Urothelium cell line (cell line): ENCODE results near the gene SPATA2L.
A peak's percentile ranks its signal among the peaks of the same experiment; 100 is the strongest.
"Not testable (repeated sequence)": the region's sequence is repeated elsewhere in the genome, so short reads cannot be mapped to it uniquely, and the experiment has no call there.

Source experiments
- DNase-seq: peaks from one replicate; pipeline ENCODE4 v3.0.0; 2011; ENCODE audit warnings: low spot score, mixed read lengths
- FAIRE-seq: peaks from 2 replicates; lab custom pipeline; 2011; peaks lifted over from hg19 to GRCh38; lab: Jason Lieb, UNC

The SPATA2L gene

GRCh38 chr16:89708481-89708931 is 7.0 kb upstream of the SPATA2L start:
- FAIRE-seq, result no peak
- no peak for DNase-seq

- no peak for FAIRE-seq
- DNase-seq, result no peak
Observed at GRCh38 chr16:89707695-89708094, 6.2 kb upstream of the SPATA2L start.

DNA sequence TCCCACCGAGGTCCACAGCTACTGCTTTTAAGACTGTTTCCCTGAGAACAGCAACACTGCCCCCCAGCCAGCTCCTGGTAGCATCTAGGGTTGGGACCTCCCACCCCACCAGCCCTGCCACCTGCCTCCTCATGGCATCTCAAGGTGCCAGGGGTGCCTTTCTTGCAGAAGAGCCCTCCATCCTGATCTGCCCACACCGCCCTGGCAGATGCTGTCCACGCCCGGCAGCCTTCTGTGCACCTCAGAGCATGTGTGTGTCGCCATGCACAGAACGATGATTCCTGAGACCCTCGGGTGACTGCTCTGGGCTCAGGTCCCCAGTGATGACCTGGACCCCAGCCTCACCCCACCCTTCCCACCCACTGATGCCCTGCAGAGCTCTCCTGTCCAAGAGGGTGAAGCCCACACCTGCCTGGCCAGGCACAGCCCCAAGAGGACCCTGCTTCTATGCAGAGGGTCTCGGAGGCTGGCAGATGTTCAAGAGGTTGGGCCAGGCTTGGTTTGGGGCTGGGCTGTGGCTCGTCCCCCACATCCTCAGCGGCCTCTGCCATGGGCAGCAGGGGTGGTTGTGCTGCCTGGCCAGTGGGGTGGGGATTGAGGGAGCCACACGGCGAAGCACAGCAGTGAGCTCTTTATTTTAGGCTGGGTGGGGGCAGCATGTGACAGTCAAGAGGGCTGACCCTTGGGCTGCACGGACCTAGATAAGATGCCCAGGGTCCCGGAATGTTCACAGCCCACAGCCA is 5.2 kb upstream of the SPATA2L start:
- DNase-seq (no peak), FAIRE-seq (no peak)

- DNase-seq (no peak), FAIRE-seq (peak; percentile 37)
Observed at GRCh38 chr16:89705006-89705405, 3.5 kb upstream of the SPATA2L start.

DNA sequence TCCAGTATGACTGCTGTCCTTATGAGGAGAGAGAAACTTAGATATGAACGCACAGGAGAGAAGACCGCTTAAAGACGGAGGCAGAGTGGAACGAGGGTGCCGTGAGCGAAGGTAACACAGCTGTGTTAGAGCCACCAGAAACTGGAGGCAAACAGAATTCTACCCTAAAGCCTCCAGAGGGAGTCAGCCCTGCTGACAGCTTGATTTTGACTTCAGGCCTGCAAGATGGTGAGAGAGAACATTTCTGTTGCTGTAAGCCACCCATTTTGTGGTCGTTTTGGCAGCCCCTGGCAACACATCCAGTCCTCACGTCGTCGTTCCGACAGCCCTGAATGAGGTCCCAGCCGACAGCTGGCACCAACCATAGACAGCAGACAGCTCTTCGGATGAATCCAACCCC is 2.8 kb upstream of the SPATA2L start:
- FAIRE-seq, result no peak
- DNase-seq, result no peak

DNA sequence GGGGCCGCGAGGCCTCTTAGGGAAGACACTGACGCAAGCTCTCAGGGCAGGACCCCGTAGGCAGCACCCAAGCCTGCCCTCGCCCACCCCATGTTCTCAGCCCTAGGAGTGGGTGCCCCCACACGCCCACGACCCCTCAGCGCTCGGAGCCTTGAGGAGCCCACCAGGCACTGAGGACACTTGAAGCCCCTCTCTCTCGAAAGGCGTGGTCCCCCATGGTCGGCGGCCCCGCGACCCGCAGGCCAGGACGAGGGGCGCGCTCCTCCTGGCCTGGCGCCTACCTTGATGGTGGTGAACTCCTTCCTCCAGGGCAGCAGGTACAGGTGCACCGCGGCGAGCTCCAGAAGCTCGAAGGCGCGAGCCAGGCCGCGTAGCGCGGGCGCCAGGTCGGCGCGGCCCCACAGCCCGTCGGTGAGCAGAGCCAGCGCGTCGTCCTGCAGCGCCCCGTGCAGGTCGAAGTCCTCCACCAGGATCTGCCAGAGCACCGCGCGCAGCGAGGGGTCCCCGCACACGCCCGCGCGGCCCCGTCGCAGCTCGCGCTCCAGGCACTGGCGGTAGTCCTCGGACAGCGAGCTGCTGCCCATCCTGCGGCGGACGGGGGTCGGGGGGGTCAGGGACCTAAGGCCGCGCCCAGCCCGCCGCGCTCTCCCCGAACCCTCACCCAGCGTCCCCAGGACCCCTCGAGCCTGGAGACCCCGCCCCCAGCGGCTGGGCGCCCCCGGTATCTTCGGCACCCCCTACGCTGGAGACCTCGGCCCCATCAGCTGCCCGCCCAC is 668 bp downstream of the SPATA2L start:
- FAIRE-seq (peak; percentile 53), DNase-seq (peak; percentile 62)

GRCh38 chr16:89700100-89700648 is 1.3 kb downstream of the SPATA2L start:
- DNase-seq (peak; percentile 99), FAIRE-seq (peak; percentile 46)

DNA sequence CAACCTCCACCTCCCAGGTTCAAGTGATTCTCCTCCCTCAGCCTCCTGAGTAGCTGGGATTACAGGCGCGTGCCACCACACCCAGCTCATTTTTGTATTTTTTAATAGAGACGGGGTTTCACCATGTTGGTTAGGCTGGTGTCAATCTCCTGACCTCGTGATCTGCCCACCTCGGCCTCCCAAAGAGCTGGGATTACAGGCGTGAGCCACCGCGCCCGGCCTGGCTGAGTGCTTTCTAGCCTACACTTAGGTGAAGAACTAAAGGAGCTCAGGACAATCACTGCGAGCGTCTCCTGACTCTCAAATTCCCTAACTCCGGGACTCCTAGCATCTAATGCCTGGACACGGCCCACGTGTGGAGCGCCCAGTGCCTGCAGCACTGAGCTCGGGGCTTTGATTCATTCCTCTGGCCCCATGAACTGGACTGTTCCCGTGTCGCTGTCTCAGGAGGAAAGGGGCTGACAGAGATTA is 1.8 kb downstream of the SPATA2L start:
- not testable (repeated sequence) for FAIRE-seq, DNase-seq

DNA sequence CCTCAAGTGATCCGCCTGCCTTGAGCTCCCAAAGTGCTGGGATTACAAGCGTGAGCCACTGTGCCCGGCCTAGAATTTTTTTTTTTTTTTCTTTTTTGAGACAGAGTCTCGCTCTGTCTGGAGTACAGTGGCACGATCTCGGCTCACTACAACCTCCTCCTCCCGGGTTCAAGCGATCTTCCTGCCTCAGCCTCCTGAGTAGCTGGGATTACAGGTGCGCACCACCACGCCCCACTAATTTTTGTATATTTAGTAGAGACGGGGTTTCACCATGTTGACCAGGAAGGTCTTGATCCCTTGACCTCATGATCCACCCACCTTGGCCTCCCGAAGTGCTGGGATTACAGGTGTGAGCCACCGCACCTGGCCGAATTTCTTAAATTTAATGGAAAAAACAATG is 2.8 kb downstream of the SPATA2L start:
- FAIRE-seq, DNase-seq: not testable (repeated sequence)

- no peak for FAIRE-seq
- no peak for DNase-seq
Observed at GRCh38 chr16:89697616-89698331, 3.7 kb downstream of the SPATA2L start.

DNA sequence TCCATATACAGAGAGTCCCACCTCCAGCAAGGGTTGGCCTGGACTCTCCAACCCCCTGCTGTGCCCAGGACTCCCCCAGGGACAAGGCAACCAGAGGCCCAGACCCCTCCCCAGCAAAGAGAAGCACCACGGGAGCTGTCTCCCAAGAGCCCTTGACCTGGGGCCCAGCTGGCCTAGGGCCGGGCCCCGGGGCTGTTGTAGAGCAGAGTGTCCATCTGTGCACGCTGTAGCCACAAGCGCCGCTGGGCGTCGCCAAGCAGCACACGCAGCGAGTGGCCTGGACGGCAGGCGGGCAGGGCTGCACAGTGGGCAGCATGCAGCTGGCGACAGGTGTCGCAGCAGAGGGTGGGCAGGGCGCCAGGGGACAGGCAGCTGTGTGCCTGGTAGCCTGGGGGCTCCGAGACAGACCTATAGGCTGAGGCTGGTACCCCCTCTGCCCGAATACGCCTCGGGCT is 4.3 kb downstream of the SPATA2L start:
- FAIRE-seq, result no peak
- DNase-seq, result no peak

- DNase-seq, result no peak
- no peak for FAIRE-seq
Observed at GRCh38 chr16:89696670-89697128, 4.8 kb downstream of the SPATA2L start.

DNA sequence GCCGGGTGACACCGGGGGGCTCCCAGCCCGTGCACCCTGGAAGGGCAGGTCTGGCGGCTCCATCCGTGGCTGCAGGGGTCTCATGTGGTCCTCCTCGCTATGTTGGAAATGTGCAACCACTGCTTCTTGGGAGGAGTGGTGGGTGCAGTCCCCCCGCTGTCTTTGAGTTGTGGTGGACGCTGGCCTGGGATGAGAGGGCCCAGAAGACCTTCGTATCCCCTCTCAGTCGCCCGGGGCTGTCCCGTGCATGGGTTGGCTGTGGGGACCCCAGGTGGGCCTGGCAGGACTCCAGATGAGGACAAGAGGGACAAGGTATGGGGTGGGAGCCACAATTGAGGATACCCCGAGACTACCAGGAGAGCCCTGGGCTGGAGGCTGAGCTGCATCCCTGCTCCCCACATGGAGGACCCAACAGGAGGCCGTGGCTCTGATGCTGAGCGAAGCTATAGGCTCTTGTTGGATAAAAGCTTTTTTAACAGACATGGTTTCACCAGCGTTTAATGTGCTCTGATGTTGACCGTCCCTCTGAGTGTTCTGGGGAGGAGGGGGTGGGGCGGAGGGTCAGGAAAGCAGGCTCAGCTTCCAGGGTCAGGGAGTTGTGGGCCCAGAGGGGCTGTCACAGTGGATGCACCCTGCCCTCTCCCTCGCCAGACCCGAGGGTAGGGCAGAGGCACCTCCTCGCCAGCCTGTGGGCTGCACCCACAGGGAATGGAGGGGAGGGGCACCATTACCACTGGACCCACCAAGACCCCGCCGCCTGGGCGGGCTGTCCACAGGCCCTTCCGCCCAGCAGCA is 5.4 kb downstream of the SPATA2L start:
- DNase-seq (no peak), FAIRE-seq (peak; percentile 72)

DNA sequence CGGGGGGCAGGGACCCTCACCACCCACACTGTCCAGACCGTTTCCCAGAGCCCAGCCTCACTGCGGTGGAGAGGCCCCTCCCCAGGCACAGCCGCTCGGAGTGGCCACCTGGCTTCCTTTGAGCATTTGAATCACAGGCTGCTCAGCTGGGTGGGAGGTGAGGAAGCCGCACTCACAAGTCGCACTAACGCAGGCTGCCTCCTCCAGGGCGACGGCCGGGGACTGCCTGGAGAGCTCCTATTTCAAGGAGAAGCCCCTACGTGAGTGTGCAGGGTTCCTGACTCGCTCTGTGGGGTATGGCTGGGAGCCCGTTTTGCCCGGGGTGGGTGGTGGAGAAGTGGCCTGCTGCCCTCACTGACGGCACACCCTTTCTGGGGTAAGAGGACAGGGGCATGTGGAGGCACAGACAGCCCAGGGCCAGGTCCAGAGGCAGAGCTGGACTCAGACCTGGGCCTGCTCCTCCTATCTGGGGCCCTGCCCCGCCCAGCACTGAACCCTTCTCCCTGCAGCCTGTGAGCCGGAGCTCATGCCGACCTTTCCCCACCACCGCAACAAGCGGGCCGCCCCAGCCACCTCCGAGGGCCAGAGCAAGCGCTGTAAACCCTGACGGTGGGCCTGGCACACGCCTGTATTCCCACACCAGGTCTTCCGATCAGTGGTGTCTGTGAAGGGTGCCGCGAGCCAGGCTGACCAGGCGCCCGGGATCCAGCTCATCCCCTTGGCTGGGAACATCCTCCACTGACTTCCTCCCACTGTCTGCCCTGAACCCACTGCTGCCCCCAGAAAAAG is 6.2 kb downstream of the SPATA2L start:
- FAIRE-seq, result no peak
- DNase-seq, result no peak

DNA sequence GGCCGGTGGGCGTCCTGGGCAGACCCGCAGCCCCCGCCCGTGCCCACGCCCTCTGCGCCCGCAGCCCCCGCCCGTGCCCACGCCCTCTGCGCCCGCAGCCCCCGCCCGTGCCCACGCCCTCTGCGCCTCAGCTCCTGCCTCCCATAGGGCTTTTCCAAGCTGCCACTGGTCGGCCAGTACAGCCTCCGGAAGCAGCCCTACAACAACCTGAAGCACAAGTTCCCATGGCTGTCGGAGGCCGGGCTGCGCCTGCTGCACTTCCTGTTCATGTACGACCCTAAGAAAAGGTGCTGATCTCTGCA is 6.8 kb downstream of the SPATA2L start:
- DNase-seq, result not testable (repeated sequence)

DNA sequence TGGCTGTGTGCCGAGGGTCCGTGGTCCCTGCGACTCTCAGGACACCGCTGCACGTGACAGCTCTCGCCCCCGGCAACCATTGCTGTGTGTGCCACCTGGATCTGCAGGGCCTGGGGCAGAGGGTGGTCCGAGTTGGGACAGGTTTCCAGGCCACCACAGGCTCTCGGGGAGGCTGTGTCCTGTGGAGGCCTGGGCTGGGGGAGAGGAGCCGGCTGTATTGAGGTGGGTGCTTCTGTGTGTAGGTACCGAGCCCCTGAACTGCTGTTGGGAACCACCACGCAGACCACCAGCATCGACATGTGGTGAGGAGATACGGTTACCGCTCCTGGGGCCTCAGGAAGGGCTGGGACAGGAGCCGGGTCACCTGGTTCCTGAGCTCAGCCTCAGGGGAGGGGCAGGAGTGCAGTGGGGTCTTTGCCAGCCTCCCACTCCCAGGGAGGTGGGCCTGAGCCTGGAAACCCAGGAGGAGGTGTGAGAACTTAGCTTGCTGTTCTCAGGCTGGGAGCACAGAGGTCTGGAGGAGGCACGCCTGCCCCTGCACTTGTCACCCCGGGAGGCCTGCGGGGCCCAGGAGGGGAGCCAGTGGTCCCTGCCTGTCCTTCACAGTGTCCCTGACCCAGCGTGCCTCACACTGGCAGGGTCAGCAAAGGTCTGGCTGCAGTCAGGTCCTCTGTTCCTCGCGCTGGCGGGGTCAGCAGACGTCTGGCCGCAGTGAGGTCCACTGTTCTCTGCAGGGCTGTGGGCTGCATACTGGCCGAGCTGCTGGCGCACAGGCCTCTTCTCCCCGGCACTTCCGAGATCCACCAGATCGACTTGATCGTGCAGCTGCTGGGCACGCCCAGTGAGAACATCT is 7.3 kb downstream of the SPATA2L start:
- DNase-seq, result no peak
- FAIRE-seq, result no peak

More for the DNA sequence above, 6.8 kb downstream of the SPATA2L start:
- FAIRE-seq, result not testable (repeated sequence)

DNA sequence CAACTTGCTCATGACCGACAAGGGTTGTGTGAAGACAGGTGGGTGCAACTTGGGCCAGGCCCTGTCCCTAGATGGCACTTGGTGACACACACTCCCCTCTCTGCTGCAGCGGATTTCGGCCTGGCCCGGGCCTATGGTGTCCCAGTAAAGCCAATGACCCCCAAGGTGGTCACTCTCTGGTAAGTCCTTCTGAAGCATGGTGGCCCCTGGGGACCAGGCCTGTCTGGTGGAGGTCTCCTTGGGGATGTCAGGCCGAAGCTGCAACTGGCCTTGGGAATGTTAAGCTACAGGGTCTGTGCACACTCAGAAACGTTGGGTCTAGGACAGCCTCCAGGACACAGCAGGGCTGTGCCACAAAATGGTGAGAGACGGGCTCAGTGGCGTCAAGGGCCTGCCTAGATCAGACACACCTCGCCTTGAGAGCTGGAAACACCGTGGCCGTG is 8.2 kb downstream of the SPATA2L start:
- DNase-seq (no peak), FAIRE-seq (peak; percentile 55)

DNA sequence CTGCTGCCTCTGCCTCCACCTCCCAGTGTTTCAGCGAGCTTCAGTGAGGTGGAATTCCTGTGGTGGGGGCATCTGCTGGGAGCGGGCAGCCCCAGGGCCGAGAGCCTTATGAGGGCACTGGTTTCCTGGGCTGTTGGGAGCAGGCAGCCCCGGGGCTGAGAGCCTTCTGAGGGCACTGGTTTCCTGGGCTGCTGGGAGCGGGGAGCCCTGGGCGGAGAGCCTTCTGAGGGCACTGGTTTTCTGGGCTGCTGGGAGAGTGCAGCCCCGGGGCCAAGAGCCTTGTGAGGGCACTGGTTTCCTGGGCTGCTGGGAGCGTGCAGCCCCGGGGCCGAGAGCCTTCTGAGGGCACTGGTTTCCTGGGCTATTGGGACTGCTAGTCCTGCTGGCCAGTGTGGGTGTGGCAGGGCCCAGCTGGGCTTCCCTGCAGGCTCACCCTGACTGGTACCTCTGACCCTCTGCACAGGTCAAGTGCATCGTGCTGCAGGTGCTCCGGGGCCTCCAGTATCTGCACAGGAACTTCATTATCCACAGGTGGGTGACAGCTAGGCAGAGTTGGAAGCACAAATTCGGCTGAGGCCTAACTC is 9.4 kb downstream of the SPATA2L start:
- no peak for FAIRE-seq
- no peak for DNase-seq
